IMR-90 (cell line): ENCODE data around the gene TPGS1. TPM values are rescaled to one million over a fixed set of nuclear protein-coding genes. Genes with fewer than 3 reads are reported as not detected.

ENCODE experiments used
- ATAC-seq: fragments of 200-7000 bp; cut with Tn5 transposase; 2 replicates; pipeline ENCODE4 v1.9.1; 2020; ENCODE audit warnings: low read depth, mild to moderate bottlenecking, moderate library complexity
- BruUV-seq: library from RNA; stranded (reverse); fragments of 400-500 nt; replicated peaks from 2 replicates; lab custom pipeline; 2021; lab: Mats Ljungman, UMichigan
- CTCF ChIA-PET: fragments of 300-600 bp; formaldehyde crosslinking; extraction: SDS; loops from one replicate; lab custom pipeline; 2021; ENCODE audit warnings: antibody characterized with exemption; lab: Yijun Ruan, JAX
- POLR2A ChIA-PET: fragments of 300-600 bp; sonication (Branson Sonifier 250); formaldehyde crosslinking; loops from one replicate; lab custom pipeline; 2022; ENCODE audit warnings: antibody characterized with exemption; ENCODE audit not compliant: unreplicated experiment; lab: Charles Lee
- DNase-seq: peaks from one replicate; pipeline ENCODE4 v3.0.0; 2013
- H2AFZ ChIP-seq: replicated peaks from 2 replicates; pipeline ENCODE3; 2013; ENCODE audit warnings: low read length, mild to moderate bottlenecking; ENCODE audit not compliant: poor library complexity
- H2AK5ac ChIP-seq: 2 replicates; pipeline ENCODE4 v1.6.1; 2013; ENCODE audit warnings: low read depth, low read length, inconsistent platforms
- H2AK9ac ChIP-seq: replicated peaks from 2 replicates; pipeline ENCODE3; 2013; ENCODE audit warnings: mild to moderate bottlenecking, low read depth, low read length, moderate library complexity; ENCODE audit not compliant: poor library complexity
- H2BK120ac ChIP-seq: 2 replicates; pipeline ENCODE4 v1.6.1; 2013; ENCODE audit warnings: low read depth, low read length, inconsistent platforms
- H2BK15ac ChIP-seq: 3 replicates; pipeline ENCODE4 v1.6.1; 2013; ENCODE audit warnings: low read depth, low read length, inconsistent platforms
- H2BK20ac ChIP-seq: 2 replicates; pipeline ENCODE4 v1.6.1; 2013; ENCODE audit warnings: low read depth, mild to moderate bottlenecking, inconsistent platforms, low read length, moderate library complexity
- H2BK5ac ChIP-seq: 2 replicates; pipeline ENCODE4 v1.6.1; 2013; ENCODE audit warnings: mild to moderate bottlenecking, low read depth, low read length, inconsistent platforms; ENCODE audit not compliant: poor library complexity, severe bottlenecking
- H3K14ac ChIP-seq: replicated peaks from 2 replicates; pipeline ENCODE4 v1.6.1; 2013; ENCODE audit warnings: low read depth, low read length, inconsistent platforms
- H3K18ac ChIP-seq: 2 replicates; pipeline ENCODE4 v1.6.1; 2013; ENCODE audit warnings: low read depth, low read length, control low read depth
- H3K23ac ChIP-seq: 2 replicates; pipeline ENCODE4 v1.6.1; 2013; ENCODE audit warnings: low read depth, low read length, inconsistent platforms
- H3K27ac ChIP-seq: 2 replicates; pipeline ENCODE4 v1.5.1; 2013; ENCODE audit warnings: mild to moderate bottlenecking, control low read depth, low read length; ENCODE audit not compliant: insufficient read depth
- H3K27me3 ChIP-seq: 2 replicates; pipeline ENCODE4 v1.6.1; 2013; ENCODE audit warnings: low read length; ENCODE audit not compliant: control insufficient read depth, insufficient read depth
- H3K36me3 ChIP-seq: 2 replicates; pipeline ENCODE4 v1.6.1; 2013; ENCODE audit warnings: low read length, mixed read lengths; ENCODE audit not compliant: control insufficient read depth, insufficient read depth
- H3K4ac ChIP-seq: 2 replicates; pipeline ENCODE4 v1.6.1; 2013; ENCODE audit warnings: low read depth, low read length, inconsistent platforms
- H3K4me1 ChIP-seq: 2 replicates; pipeline ENCODE4 v1.6.1; 2013; ENCODE audit warnings: low read length, mixed read lengths; ENCODE audit not compliant: control insufficient read depth, insufficient read depth
- H3K4me2 ChIP-seq: 2 replicates; pipeline ENCODE4 v1.6.1; 2013; ENCODE audit warnings: low read depth, mild to moderate bottlenecking, control low read depth, low read length, moderate library complexity
- H3K4me3 ChIP-seq: 2 replicates; pipeline ENCODE4 v1.5.1; 2013; ENCODE audit warnings: low read depth, mild to moderate bottlenecking, control low read depth, low read length, moderate library complexity; ENCODE audit not compliant: insufficient read depth
- H3K56ac ChIP-seq: 2 replicates; pipeline ENCODE4 v1.6.1; 2013; ENCODE audit warnings: low read length, inconsistent platforms; ENCODE audit not compliant: insufficient read depth; ENCODE audit errors: extremely low read depth
- H3K79me1 ChIP-seq, 2 experiments: 2 replicates each; pipeline ENCODE4 v1.6.1; 2013; ENCODE audit warnings: low read length in 2 of 2, inconsistent platforms in 1 of 2, low read depth in 1 of 2
- H3K9ac ChIP-seq: 2 replicates; pipeline ENCODE4 v1.6.1; 2013; ENCODE audit warnings: low read depth, low read length, control low read depth
- H3K9me1 ChIP-seq: 2 replicates; pipeline ENCODE4 v1.6.1; 2013; ENCODE audit warnings: low read length, inconsistent platforms; ENCODE audit not compliant: insufficient read depth
- H3K9me3 ChIP-seq: 2 replicates; pipeline ENCODE4 v1.6.1; 2013; ENCODE audit warnings: low read length; ENCODE audit not compliant: control insufficient read depth, insufficient read depth
- H4K20me1 ChIP-seq: 2 replicates; pipeline ENCODE4 v1.6.1; 2013; ENCODE audit warnings: low read length, inconsistent platforms; ENCODE audit not compliant: insufficient read depth
- H4K5ac ChIP-seq: 2 replicates; pipeline ENCODE4 v1.6.1; 2013; ENCODE audit warnings: mild to moderate bottlenecking, low read depth, low read length, control low read depth
- H4K8ac ChIP-seq, 2 experiments: 2 replicates each; pipeline ENCODE4 v1.6.1; 2013; ENCODE audit warnings: low read depth in 2 of 2, low read length in 2 of 2, control low read depth in 1 of 2, inconsistent platforms in 1 of 2
- H4K91ac ChIP-seq: 2 replicates; pipeline ENCODE4 v1.6.1; 2013; ENCODE audit warnings: low read depth, low read length, inconsistent platforms; ENCODE audit not compliant: insufficient read depth
- BHLHE40 ChIP-seq: fragments of 150-350 bp; IDR thresholded peaks from 2 replicates; pipeline ENCODE4 v1.6.1; 2016; ENCODE audit warnings: mild to moderate bottlenecking, low read depth, low read length
- CEBPB ChIP-seq: IDR thresholded peaks from 2 replicates; pipeline ENCODE4 v1.6.1; 2012; ENCODE audit warnings: low read depth, low read length, improper control_type of control experiment
- CHD1 ChIP-seq: IDR thresholded peaks from 2 replicates; pipeline ENCODE4 v1.6.1; 2012; ENCODE audit warnings: low read depth, low read length, improper control_type of control experiment
- FOS ChIP-seq: fragments of 150-350 bp; IDR thresholded peaks from 2 replicates; pipeline ENCODE4 v1.6.1; 2016; ENCODE audit warnings: low read depth, low read length
- MAFK ChIP-seq: IDR thresholded peaks from 2 replicates; pipeline ENCODE4 v1.6.1; 2012; ENCODE audit warnings: low read depth, low read length, improper control_type of control experiment
- MAZ ChIP-seq: IDR thresholded peaks from 2 replicates; pipeline ENCODE4 v1.6.1; 2012; ENCODE audit warnings: low read depth, mild to moderate bottlenecking, low read length, improper control_type of control experiment, moderate library complexity, borderline replicate concordance
- MXI1 ChIP-seq: IDR thresholded peaks from 2 replicates; pipeline ENCODE4 v1.6.1; 2012; ENCODE audit warnings: low read depth, mild to moderate bottlenecking, low read length, moderate library complexity, borderline replicate concordance
- NFE2L2 ChIP-seq: fragments of 150-350 bp; IDR thresholded peaks from 2 replicates; pipeline ENCODE4 v1.6.1; 2016; ENCODE audit warnings: low read depth, mild to moderate bottlenecking, low read length
- POLR2A ChIP-seq: IDR thresholded peaks from 2 replicates; pipeline ENCODE4 v1.6.1; 2012; ENCODE audit warnings: mild to moderate bottlenecking, low read depth, low read length
- RAD21 ChIP-seq: IDR thresholded peaks from 2 replicates; pipeline ENCODE4 v1.6.1; 2012; ENCODE audit warnings: low read length, improper control_type of control experiment
- RCOR1 ChIP-seq: IDR thresholded peaks from 2 replicates; pipeline ENCODE4 v1.6.1; 2012; ENCODE audit warnings: mild to moderate bottlenecking, low read length, improper control_type of control experiment; ENCODE audit not compliant: insufficient replicate concordance
- RFX5 ChIP-seq: IDR thresholded peaks from 2 replicates; pipeline ENCODE4 v1.8.0; 2012; ENCODE audit warnings: low read depth, mild to moderate bottlenecking, low read length, moderate library complexity
- SMC3 ChIP-seq: fragments of 150-350 bp; IDR thresholded peaks from 2 replicates; pipeline ENCODE4 v1.6.1; 2016; ENCODE audit warnings: low read depth, mild to moderate bottlenecking, antibody characterized with exemption, low read length, moderate library complexity
- WGBS, 2 experiments: methylation state at CpG; one replicate each; pipeline versions ENCODE4 v1.1.5 to v1.1.7; 2013; ENCODE audit warnings: missing lambda C conversion rate in 2 of 2; ENCODE audit not compliant: insufficient read length in 1 of 2; ENCODE audit errors: extremely low coverage in 2 of 2; 5-methylcytosine and 5-hydroxymethylcytosine counted together
- dilution Hi-C: fragments of 300-500 bp; cut with HindIII; formaldehyde crosslinking; loops from one replicate; pipeline ENCODE4 v1.14.3; 2018; ENCODE audit warnings: low sequenced_read_pairs; ENCODE audit not compliant: unreplicated experiment
- in situ Hi-C: fragments of 300-500 bp; cut with MboI; formaldehyde crosslinking; loops from 3 replicates; pipeline ENCODE4 v1.14.3; 2019; ENCODE audit warnings: low sequenced_read_pairs, inconsistent platforms, mixed read lengths
- intact Hi-C: fragments of 100-400 bp; cut with micrococcal nuclease; formaldehyde crosslinking; loops from 2 replicates; pipeline ENCODE4 v1.10.0; 2022
- polyA plus RNA-seq, 3 experiments: library from polyadenylated mRNA; depleted of rRNA; stranded (reverse); fragments of >200 nt; gene quantifications; 2 replicates each; pipeline ENCODE4 v1.2.3, GENCODE V29; 2012; ENCODE audit warnings: low replicate concordance in 1 of 3
- total RNA-seq: library from RNA; depleted of rRNA; stranded (reverse); fragments of >200 nt; gene quantifications from 2 replicates; pipeline ENCODE4 v1.2.3, GENCODE V29; 2012
- TF ChIP-seq, protein P1 (sequence below): fragments of 150-350 bp; IDR thresholded peaks from 2 replicates; pipeline ENCODE4 v1.6.1; 2016; ENCODE audit warnings: low read depth, mild to moderate bottlenecking, low read length, moderate library complexity, borderline replicate concordance
- TF ChIP-seq, protein P2 (sequence below): conservative IDR thresholded peaks from 2 replicates; pipeline ENCODE4 v1.5.1; 2012; ENCODE audit warnings: mild to moderate bottlenecking, low read depth, low read length, improper control_type of control experiment
- TF ChIP-seq, protein P3 (sequence below): fragments of 150-350 bp; IDR thresholded peaks from 2 replicates; pipeline ENCODE4 v1.6.1; 2017; ENCODE audit warnings: mild to moderate bottlenecking, antibody characterized with exemption, low read length, low read depth

The TPGS1 gene
- total and polyA plus RNA-seq, 2 of the 4 experiments (the other 2 are of a cell fraction), result 2.7 to 6.3 TPM

DNA sequence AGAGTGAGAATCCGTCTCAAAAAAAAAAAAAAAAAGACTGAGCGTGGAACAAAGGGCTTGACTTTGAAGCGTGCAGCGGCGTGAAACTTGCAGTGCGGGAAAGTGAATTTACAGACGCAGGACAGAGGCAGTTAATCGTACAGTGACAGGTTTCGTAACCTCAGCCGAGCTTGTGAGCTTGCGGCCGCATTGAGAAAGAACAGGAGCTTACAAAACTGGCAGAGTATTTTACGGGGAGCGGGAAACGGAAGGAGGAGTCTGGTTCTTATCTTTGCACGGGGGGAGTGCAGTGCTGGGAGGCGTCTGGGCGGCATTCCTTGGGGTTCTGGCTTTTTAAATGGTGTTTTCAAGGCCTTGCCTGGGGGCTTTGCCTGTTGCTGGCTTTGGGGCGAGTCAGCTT, 59.1 kb downstream of the TPGS1 start:
- no peak overlapping the region for H3K27ac ChIP-seq
- 0 out of 2 replicates have a peak, but pooled peaks cover 4% of the 10 kb centered on the region for H3K9me1 ChIP-seq
- ChIA-PET CTCF (no interaction called here), POLR2A (no interaction called here)
- TF ChIP-seq, protein P1, sequence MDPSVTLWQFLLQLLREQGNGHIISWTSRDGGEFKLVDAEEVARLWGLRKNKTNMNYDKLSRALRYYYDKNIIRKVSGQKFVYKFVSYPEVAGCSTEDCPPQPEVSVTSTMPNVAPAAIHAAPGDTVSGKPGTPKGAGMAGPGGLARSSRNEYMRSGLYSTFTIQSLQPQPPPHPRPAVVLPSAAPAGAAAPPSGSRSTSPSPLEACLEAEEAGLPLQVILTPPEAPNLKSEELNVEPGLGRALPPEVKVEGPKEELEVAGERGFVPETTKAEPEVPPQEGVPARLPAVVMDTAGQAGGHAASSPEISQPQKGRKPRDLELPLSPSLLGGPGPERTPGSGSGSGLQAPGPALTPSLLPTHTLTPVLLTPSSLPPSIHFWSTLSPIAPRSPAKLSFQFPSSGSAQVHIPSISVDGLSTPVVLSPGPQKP, result no peak
- TF ChIP-seq RCOR1 (no peak), RAD21 (no peak), FOS (no peak), MXI1 (no peak), SMC3 (no peak), RFX5 (no peak), MAFK (no peak), POLR2A (no peak), NFE2L2 (no peak), MAZ (no peak), CHD1 (no peak), CEBPB (peak; percentile 10; the same call in 1 of the 2 replicates), BHLHE40 (0 out of 2 replicates have a peak, but pooled peaks have one; percentile 9)
- TF ChIP-seq, protein P2, sequence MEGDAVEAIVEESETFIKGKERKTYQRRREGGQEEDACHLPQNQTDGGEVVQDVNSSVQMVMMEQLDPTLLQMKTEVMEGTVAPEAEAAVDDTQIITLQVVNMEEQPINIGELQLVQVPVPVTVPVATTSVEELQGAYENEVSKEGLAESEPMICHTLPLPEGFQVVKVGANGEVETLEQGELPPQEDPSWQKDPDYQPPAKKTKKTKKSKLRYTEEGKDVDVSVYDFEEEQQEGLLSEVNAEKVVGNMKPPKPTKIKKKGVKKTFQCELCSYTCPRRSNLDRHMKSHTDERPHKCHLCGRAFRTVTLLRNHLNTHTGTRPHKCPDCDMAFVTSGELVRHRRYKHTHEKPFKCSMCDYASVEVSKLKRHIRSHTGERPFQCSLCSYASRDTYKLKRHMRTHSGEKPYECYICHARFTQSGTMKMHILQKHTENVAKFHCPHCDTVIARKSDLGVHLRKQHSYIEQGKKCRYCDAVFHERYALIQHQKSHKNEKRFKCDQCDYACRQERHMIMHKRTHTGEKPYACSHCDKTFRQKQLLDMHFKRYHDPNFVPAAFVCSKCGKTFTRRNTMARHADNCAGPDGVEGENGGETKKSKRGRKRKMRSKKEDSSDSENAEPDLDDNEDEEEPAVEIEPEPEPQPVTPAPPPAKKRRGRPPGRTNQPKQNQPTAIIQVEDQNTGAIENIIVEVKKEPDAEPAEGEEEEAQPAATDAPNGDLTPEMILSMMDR, result no peak
- TF ChIP-seq, protein P3, sequence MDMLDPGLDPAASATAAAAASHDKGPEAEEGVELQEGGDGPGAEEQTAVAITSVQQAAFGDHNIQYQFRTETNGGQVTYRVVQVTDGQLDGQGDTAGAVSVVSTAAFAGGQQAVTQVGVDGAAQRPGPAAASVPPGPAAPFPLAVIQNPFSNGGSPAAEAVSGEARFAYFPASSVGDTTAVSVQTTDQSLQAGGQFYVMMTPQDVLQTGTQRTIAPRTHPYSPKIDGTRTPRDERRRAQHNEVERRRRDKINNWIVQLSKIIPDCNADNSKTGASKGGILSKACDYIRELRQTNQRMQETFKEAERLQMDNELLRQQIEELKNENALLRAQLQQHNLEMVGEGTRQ, result no peak
- no peak overlapping the region for H3K4ac ChIP-seq
- no peak overlapping the region for H2AFZ ChIP-seq
- H2BK120ac ChIP-seq, result no peak overlapping the region
- H2AK9ac ChIP-seq, result no peak overlapping the region
- no peaks in the 10 kb centered on the region for H3K27me3 ChIP-seq
- ATAC-seq (no peak), DNase-seq (peak; percentile 31)
- no peak overlapping the region for H2BK20ac ChIP-seq
- dilution Hi-C loops, result no loop called here
- no TSS peak for BruUV-seq
- H3K4me2 ChIP-seq, result no peak overlapping the region
- WGBS, 2 experiments, result no CpG with 5 or more reads among the region's 19 CpGs
- H2BK5ac ChIP-seq, result no peak overlapping the region
- H4K91ac ChIP-seq, result no peak overlapping the region
- H3K14ac ChIP-seq, result no peak overlapping the region
- peaks cover 4% of the 10 kb centered on the region; the same call in 1 of the 2 replicates for H3K4me1 ChIP-seq
- no peaks in the 10 kb centered on the region for H4K20me1 ChIP-seq
- H4K5ac ChIP-seq, result no peak overlapping the region
- H3K18ac ChIP-seq, result no peak overlapping the region
- H2BK15ac ChIP-seq, result no peak overlapping the region
- H2AK5ac ChIP-seq, result no peak overlapping the region
- in situ Hi-C loops, result no loop called here
- H3K79me1 ChIP-seq, result peaks cover 0 to 5% of the 10 kb centered on the region in 2 experiments; a peak in 1 of 4 replicates
- H3K9ac ChIP-seq, result no peak overlapping the region
- no peak overlapping the region for H4K8ac ChIP-seq
- intact Hi-C loops, result no loop called here
- H3K4me3 ChIP-seq, result no peak overlapping the region
- no peaks in the 10 kb centered on the region for H3K36me3 ChIP-seq
- H3K9me3 ChIP-seq, result no peaks in the 10 kb centered on the region
- H3K56ac ChIP-seq, result no peak overlapping the region
- H3K23ac ChIP-seq, result no peak overlapping the region
